Measurements from ENCODE around the gene MYRFL.
"Not testable (repeated sequence)": the region's sequence is repeated elsewhere in the genome, so short reads cannot be mapped to it uniquely, and the experiment has no call there.

MYRFL gene

GRCh38 chr12:69844416-69844815, 19.4 kb downstream of the MYRFL start:
- H3K27ac ChIP-seq: no peak overlapping the region
- H3K9ac ChIP-seq: no peak overlapping the region
- H3K4me2 ChIP-seq: no peak overlapping the region
- TF ChIP-seq CTCF (conservative IDR thresholded peaks at IDR 0.05; ENCODE audit: low read depth, low read length): no peak
- H3K36me3 ChIP-seq (ENCODE audit: insufficient read depth): no peaks in the 10 kb centered on the region
- H3K4me1 ChIP-seq (ENCODE audit: low read depth, poor library complexity, severe bottlenecking): no peaks in the 10 kb centered on the region
- H3K27me3 ChIP-seq (ENCODE audit: insufficient read depth, low read depth): no peaks in the 10 kb centered on the region
- no peak overlapping the region for H2AFZ ChIP-seq (ENCODE audit: low read depth)
- H4K20me1 ChIP-seq (ENCODE audit: insufficient read depth): no peaks in the 10 kb centered on the region
- no peaks in the 10 kb centered on the region for H3K79me2 ChIP-seq (ENCODE audit: insufficient read depth, low read depth)
- no peak overlapping the region for H3K4me3 ChIP-seq (IDR thresholded peaks at IDR 0.05; ENCODE audit: insufficient read depth, low read depth, low read length)

DNA sequence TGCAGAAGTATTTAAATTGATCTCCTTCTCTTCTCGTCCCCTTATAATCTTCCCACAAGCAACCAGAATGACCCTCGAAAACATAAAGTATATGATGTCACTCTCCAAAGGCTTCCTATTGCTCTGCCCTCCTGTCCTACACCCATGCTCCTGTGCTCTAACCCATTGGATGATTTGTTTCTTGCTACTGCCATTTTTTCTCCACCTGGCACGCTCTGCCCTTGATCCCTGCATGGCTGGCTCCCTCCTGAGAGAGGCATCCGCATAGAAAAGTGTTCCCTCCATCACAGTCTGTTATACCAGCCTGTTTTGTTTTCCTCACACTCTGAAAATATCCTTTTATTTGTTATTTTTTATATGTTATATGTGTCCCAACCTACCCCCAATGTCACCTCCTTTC, 19.8 kb downstream of the MYRFL start:
- H3K27ac ChIP-seq: no peak overlapping the region
- no peak overlapping the region for H3K9ac ChIP-seq
- H3K4me3 ChIP-seq (IDR thresholded peaks at IDR 0.05; ENCODE audit: insufficient read depth, low read depth, low read length): no peak overlapping the region
- H3K79me2 ChIP-seq (ENCODE audit: insufficient read depth, low read depth): no peaks in the 10 kb centered on the region
- H3K4me2 ChIP-seq: no peak overlapping the region
- H3K27me3 ChIP-seq (ENCODE audit: insufficient read depth, low read depth): no peaks in the 10 kb centered on the region
- H2AFZ ChIP-seq (ENCODE audit: low read depth): no peak overlapping the region
- no peaks in the 10 kb centered on the region for H4K20me1 ChIP-seq (ENCODE audit: insufficient read depth)
- no peak for TF ChIP-seq CTCF (conservative IDR thresholded peaks at IDR 0.05; ENCODE audit: low read depth, low read length)
- H3K36me3 ChIP-seq (ENCODE audit: insufficient read depth): no peaks in the 10 kb centered on the region
- no peaks in the 10 kb centered on the region for H3K4me1 ChIP-seq (ENCODE audit: low read depth, poor library complexity, severe bottlenecking)

DNA sequence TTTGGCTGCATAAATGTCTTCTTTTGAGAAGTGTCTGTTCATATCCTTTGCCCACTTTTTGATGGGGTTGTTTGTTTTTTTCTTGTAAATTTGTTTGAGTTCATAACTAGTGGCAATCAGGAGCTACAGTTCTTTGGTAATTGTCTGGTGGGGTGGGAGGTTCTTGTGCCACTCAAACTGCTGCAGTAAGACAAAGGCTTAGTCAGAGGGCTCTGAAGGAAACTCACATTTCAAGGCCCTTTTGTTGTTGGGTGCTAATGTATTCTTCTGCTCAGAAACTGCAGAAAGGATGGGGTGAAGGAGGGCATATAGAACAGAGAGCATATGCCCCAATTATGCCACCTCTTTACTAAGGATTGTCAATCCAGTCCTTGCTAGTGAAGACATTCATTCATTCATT, 21.9 kb downstream of the MYRFL start:
- H4K20me1 ChIP-seq (ENCODE audit: insufficient read depth): no peaks in the 10 kb centered on the region
- H3K79me2 ChIP-seq (ENCODE audit: insufficient read depth, low read depth): no peaks in the 10 kb centered on the region
- H3K4me2 ChIP-seq: no peak overlapping the region
- no peaks in the 10 kb centered on the region for H3K36me3 ChIP-seq (ENCODE audit: insufficient read depth)
- H3K4me3 ChIP-seq (IDR thresholded peaks at IDR 0.05; ENCODE audit: insufficient read depth, low read depth, low read length): no peak overlapping the region
- H3K27me3 ChIP-seq (ENCODE audit: insufficient read depth, low read depth): no peaks in the 10 kb centered on the region
- H3K4me1 ChIP-seq (ENCODE audit: low read depth, poor library complexity, severe bottlenecking): no peaks in the 10 kb centered on the region
- H3K9ac ChIP-seq: no peak overlapping the region
- no peak for TF ChIP-seq CTCF (conservative IDR thresholded peaks at IDR 0.05; ENCODE audit: low read depth, low read length)
- no peak overlapping the region for H3K27ac ChIP-seq
- H2AFZ ChIP-seq (ENCODE audit: low read depth): no peak overlapping the region

- Histone ChIP-seq H4K20me1 (ENCODE audit: insufficient read depth) (no peaks in the 10 kb centered on the region), H3K27me3 (ENCODE audit: insufficient read depth, low read depth) (no peaks in the 10 kb centered on the region), H3K9ac (no peak overlapping the region), H3K4me1 (ENCODE audit: low read depth, poor library complexity, severe bottlenecking) (no peaks in the 10 kb centered on the region), H3K36me3 (ENCODE audit: insufficient read depth) (no peaks in the 10 kb centered on the region), H3K4me3 (IDR thresholded peaks at IDR 0.05; ENCODE audit: insufficient read depth, low read depth, low read length) (no peak overlapping the region), H3K4me2 (no peak overlapping the region), H2AFZ (ENCODE audit: low read depth) (no peak overlapping the region), H3K79me2 (ENCODE audit: insufficient read depth, low read depth) (no peaks in the 10 kb centered on the region), H3K27ac (no peak overlapping the region)
- no peak for TF ChIP-seq CTCF (conservative IDR thresholded peaks at IDR 0.05; ENCODE audit: low read depth, low read length)
Observed at GRCh38 chr12:69851976-69852375, 26.9 kb downstream of the MYRFL start.

DNA sequence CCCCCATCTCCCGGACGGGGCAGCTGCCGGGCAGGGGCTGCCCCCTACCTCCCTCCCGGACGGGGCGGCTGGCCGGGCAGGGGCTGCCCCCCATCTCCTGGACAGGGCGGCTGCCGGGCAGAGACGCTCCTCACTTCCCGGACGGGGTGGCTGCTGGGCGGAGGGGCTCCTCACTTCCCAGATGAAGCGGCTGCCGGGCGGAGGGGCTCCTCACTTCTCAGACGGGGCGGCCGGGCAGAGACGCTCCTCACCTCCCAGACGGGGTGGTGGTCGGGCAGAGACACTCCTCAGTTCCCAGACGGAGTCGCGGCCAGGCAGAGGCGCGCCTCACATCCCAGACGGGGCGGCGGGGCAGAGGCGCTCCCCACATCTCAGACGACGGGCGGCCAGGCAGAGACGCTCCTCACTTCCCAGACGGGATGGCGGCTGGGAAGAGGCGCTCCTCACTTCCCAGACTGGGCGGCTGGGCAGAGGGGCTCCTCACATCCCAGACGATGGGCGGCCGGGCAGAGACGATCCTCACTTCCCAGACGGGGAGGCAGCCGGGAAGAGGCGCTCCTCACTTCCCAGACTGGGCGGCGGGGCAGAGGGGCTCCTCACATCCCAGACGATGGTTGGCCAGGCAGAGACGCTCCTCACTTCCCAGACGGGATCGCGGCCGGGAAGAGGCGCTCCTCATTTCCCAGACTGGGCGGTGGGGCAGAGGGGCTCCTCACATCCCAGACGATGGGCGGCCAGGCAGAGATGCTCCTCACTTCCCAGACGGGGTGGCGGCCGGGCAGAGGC, 28.3 kb downstream of the MYRFL start:
- H3K4me1 ChIP-seq (ENCODE audit: low read depth, poor library complexity, severe bottlenecking); H3K9ac ChIP-seq; H2AFZ ChIP-seq (ENCODE audit: low read depth); H3K4me2 ChIP-seq; H3K4me3 ChIP-seq (IDR thresholded peaks at IDR 0.05; ENCODE audit: insufficient read depth, low read depth, low read length); H3K79me2 ChIP-seq (ENCODE audit: insufficient read depth, low read depth); H4K20me1 ChIP-seq (ENCODE audit: insufficient read depth); H3K27me3 ChIP-seq (ENCODE audit: insufficient read depth, low read depth); H3K36me3 ChIP-seq (ENCODE audit: insufficient read depth); H3K27ac ChIP-seq: not testable (repeated sequence)
